NCI-H2107 treated with DMSO at 0.1 percent for 48 hours (cell line): ENCODE measurements around the gene GPC4.
"Not testable (repeated sequence)": the region's sequence is repeated elsewhere in the genome, so short reads cannot be mapped to it uniquely, and the experiment has no call there.

Experiments
- DNase-seq: peaks from one replicate; lab custom pipeline; 2025; ENCODE audit not compliant: unreplicated experiment; lab: John Stamatoyannopoulos, UW

The GPC4 gene

DNA sequence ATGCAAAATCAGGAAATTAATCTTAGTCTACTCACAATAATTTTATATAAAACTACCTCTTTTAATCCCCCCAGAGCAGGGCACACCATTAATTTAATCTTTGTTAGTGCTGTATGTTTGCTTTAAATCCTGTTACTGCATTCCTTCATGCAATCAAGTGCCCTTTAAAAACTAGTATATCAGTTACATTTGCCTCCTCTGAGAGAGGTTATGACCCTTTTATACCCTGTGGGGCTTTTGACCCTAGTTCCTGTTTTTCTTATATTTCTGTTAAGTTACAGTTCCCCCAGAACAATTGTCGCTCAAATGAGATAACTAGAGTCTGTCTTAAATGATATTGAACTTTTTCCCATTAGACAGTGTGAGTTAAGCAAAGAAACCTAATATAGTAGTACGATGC lies 46.2 kb downstream of the GPC4 start:
- no peak for DNase-seq

- DNase-seq = no peak
Observed at GRCh38 chrX:133366735-133367134, 48.6 kb downstream of the GPC4 start.

DNA sequence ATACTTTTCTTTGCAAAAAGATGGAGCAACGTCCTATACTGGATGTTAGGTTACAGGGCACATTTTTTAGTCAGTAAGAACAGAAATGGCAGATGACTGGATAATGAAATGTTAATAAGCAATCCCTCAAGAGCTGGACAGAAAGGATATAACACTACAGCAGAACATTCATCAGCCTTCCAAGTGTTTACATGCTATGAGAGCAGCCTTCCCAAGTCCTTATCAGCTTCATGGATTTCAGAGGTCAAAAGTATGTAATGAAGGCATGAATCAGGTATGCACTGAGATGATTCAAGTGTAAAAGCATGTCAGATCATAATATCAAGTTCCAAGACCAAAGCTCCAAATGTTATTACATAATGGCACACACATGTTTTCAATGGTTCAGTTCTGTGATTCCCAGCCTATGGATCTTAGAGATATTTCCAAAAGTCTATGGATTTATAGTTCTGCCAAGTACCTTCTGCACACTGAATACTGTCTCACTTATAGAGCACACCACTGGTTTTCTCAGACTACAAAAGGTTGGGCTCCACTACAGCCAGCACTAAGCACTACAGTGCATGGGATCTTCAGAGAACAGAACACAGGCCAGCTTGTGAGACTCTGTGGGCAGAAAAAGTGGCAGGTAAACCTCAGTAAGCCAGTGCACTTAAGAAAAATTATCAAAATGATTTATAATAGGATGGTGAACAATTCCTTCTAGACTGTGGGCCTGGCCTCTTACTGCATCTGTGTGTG lies 49.2 kb downstream of the GPC4 start:
- no peak for DNase-seq

- DNase-seq = no peak
Observed at GRCh38 chrX:133364865-133365264, 50.4 kb downstream of the GPC4 start.

DNA sequence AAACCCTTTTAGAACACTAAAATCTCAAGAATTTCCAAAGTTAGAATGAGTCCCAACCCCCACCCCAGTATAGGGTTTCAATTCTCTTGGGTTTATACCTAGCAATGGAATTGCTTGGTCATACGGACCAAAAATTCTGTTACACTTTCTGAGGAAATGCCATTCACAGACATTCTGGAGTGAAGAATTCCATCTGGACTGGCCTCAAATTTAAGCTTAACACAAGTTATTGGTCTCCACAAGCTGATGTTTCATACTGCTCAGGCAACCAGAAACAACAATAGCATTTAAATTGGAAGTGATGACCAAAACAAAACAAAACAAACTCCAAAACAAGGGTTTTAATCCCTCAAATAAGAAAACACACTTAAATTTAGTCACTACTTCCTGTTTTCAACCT lies 51.1 kb downstream of the GPC4 start:
- no peak for DNase-seq

GRCh38 chrX:133362538-133362937 lies 52.8 kb downstream of the GPC4 start:
- no peak for DNase-seq

GRCh38 chrX:133359466-133359865 lies 55.8 kb downstream of the GPC4 start:
- no peak for DNase-seq

DNA sequence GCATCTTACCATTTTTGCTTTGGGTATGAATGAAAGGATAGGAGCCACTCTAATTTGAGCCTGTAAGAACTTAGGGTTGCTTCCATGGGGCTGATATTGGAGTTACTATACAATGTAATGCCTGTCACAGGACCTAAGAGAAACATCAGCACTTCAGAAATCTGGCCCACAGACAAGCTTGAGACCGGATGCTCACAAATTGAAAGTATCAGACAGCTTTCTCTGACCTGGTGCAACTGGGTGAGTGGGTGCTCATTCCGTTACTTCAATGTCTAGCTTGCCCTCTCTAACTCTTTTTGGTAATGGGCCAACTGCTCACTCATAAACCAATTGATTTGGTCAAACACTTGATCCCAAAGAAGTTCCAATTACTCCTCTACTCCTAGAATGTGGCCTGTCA lies 62.1 kb downstream of the GPC4 start:
- DNase-seq = no peak

DNA sequence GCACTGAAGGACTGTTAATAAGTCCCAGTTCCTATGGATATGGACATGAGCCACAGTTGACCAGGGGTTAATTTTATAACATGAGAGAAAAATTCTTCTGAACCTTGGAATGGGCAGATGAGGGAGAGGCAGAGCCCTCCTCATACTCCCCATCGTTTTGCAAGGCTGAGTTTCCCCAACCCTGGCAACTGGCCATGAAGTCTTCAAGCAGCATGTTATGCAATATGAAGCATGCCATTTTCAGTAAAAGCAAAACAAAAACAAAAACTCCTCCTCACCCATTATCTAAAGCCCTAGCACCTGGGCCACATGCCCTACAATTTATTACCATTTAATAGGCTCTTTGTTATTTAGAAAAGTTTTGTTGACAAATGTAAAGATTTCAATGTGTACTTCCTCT lies 64.5 kb downstream of the GPC4 start:
- DNase-seq = no peak

DNA sequence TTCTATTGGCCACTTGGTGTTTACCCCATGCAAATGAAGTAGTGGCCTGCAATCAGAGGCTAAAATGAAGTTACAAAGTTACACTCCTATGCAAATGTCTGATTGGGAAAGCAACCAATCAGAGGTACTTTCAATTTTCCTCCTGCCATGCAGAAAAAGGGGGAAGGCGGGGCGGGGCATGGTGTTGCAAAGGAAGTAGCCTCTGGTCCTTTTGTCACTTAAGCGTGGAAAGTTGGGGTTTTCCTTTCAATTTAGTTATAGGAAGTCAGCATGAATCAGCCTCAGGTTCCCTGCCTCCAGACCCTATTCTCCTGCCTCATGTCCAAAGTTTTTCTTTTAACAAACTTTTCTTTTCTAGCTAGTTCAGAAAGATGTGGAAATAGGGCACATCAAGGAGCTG lies 69.3 kb downstream of the GPC4 start:
- no peak for DNase-seq

DNA sequence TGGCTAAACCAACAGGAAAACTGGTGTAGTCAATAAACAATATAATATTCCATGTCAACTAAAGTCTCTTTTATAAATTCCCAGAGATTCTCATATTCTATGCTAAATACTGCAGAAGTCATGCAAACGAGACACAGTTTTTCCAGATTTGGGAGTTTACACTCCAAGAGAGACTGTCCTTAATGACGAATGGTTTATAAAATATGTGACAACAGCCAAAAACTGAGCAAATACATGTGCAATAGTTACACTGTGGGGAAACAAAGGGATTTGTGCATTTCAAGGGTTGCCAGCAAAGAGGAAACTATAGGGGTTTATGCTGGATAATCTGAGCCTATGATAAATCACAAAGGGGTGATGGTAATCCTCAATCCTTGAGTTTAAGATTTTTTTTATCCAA lies 75.7 kb downstream of the GPC4 start:
- no peak for DNase-seq

GRCh38 chrX:133337250-133337649 lies 78.0 kb downstream of the GPC4 start:
- DNase-seq = no peak

- DNase-seq = no peak
Observed at GRCh38 chrX:133335027-133335426, 80.3 kb downstream of the GPC4 start.

DNA sequence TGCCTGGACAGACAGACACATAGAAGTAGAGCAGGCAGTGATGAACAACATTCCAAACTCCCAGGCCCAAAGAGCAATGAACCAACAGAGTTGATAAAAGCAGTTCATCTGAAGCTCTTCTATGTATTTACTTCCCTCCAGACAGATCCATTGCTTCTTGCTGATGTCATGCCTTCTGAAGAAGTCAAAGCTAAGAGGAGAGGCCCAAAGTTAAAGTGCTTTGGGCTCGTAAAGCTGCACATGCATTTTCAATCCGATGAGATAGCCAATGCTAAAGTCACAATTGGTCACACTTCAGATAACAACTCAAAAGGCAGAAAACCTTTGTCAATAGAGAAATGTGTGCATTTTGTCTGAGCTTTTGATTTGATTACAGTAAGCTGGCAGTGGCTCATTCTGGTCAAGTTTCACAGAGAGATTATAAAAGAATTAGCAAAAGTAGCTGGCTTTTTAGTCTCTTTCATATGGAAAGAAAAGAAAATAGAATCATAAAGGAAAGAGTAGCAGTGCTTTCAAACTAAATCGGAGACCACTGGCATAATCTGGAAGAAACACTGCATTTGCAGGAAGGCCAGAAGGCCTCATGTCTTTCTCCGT lies 82.0 kb downstream of the GPC4 start:
- DNase-seq = no peak

GRCh38 chrX:133332737-133333136 lies 82.6 kb downstream of the GPC4 start:
- no peak for DNase-seq

DNA sequence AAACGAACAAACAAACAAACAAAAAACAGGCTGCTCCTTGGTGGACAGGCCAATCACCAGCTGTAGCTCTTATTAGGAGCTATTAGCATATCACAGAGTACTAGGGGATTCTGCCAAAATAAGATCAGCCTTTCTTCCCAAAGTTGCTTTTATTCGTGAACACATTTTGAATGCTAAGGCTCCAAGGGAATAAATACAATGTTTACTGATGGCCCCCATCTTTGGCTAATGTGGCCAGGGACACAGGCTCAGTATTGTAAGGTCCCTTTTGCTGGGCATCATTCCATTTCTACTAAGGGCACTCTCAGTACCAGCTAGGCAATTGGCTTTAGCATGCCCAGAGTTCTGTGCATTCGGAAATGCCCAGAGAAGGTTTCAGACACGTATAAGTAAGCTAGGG lies 84.3 kb downstream of the GPC4 start:
- DNase-seq = no peak

- no peak for DNase-seq
Observed at GRCh38 chrX:133325422-133325821, 89.9 kb downstream of the GPC4 start.

DNA sequence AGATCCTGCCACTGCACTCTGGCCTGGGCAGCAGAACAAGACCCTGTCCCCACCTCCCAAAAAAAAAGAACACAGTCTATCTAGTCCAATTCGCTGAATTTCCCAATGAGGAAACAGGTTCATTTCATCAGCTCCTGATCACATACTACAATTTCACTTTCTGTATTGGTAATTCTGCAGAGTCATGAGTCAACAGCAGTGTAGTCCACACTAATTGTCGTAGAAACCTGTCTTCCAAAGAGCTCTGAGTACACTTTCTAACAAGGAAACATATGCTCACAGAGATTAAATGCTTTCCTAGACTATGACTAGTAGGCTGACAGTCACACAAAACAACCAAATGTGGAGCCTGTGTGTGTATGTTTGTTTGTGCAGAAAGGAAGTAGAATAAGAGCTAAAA lies 91.9 kb downstream of the GPC4 start:
- DNase-seq = no peak

DNA sequence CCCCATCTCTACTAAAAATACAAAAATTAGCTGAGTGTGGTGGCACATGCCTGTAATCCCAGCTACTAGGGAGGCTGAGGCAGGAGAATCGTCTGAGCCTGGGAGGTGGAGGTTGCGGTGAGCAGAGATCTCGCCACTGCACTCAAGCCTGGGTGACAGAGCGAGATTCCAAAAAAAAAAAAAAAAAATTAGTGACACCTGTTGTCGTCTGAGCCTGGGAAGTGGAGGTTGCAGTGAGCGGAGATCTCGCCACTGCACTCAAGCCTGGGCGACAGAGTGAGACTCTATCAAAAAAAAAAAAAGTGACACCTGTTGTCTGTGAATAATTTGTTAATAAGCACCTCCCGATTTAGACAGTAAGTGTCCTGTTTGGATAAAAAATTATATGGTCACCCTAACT lies 93.0 kb downstream of the GPC4 start:
- not testable (repeated sequence) for DNase-seq

- DNase-seq = no peak
Observed at GRCh38 chrX:133321451-133321850, 93.8 kb downstream of the GPC4 start.

- no peak for DNase-seq
Observed at GRCh38 chrX:133314281-133314680, 101.0 kb downstream of the GPC4 start.

DNA sequence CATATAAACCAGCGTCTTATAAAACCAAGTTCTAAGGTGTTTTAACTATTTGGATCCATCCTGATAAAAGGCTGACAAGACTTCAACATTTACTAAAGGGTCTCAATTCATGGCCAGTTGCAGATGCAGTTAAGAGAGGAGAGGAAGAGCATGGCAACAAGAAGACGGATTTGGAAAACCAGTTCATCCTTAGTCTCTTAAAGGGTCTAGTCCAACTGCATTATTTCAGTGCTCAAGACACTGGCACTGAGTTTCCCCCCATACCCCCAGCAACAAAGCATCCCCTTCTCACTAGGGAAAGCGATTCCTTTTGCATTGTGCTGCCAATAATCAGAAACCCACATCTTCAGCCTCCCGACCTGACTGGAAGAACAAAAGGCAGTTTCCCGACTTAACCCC lies 106.8 kb downstream of the GPC4 start:
- DNase-seq = no peak
